Suppressor macrophage (primary cell): ENCODE measurements around the gene AIFM2.
A peak's percentile ranks its signal among the peaks of the same experiment; 100 is the strongest.
"Not testable (repeated sequence)": the region's sequence is repeated elsewhere in the genome, so short reads cannot be mapped to it uniquely, and the experiment has no call there.

Source experiments
- DNase-seq, 4 experiments: peaks; one replicate each; pipeline ENCODE4 v3.0.0-alpha.2; 2020 to 2022

The AIFM2 gene

DNA sequence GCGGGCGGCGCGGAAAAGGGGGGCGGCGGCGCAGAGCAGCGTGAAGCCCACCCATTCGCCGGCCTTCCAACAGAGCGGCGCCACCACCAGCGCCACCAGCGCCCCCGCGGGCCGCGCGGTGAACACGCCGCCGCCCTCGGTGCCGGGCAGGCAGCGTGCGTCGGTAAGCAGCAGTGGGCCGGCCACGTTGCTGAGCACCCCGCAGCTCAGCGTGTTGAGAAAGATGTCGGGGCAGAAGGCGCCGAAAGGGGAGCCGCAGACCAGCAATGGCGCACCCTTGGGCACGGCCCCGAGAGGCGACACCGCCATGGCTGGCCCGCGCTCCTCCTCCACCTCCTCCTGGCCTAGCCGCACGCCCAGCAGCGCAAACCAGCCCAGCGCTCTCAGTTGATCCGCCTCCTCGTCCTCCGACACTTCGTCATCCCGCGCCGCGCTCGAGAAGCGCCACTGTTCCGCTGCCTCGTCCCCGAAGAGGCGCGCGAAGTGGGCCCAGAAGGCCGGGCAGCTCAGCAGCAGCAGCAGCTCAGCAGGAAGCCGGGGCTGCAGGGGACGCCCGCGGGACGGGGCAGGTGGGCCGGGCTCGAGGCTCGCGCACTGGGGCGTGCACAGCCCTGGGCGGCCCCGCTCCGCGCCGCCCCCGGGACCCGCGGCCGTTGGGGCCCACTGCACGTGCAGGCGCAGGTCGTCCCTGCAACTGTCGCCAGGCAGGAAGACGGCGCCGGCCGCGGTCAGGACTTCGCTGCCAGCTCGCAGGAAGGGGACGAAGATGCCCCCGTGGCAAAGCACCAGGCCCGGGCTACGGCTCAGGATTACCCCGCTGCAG, 13.3 kb upstream of the AIFM2 start:
- DNase-seq = peak; percentile 73 to 90 (median 80)

DNA sequence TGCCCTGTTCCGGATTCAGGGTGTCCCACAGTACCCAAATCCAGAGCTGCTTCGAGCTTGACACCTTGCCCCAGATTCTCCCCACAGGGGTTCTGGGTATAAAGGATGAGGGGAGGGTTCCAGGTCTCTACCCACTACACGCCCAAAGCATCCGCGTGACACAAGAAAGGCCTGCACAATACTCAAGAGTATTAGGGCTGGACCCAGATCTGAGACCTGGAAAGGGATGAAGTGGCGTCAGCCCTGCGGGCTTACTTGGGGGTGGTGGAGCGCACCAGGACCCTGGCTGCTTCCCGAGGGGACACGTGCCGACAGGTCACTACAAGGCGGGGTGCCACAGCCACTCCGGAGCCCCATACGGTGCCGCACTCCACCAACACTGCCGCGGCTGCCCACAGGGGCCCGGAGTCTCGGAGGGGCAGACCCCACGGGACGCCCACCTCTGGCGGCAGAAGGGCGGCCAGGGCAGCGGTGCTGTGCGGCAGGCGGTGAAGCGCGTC, 12.6 kb upstream of the AIFM2 start:
- DNase-seq = no peak

DNA sequence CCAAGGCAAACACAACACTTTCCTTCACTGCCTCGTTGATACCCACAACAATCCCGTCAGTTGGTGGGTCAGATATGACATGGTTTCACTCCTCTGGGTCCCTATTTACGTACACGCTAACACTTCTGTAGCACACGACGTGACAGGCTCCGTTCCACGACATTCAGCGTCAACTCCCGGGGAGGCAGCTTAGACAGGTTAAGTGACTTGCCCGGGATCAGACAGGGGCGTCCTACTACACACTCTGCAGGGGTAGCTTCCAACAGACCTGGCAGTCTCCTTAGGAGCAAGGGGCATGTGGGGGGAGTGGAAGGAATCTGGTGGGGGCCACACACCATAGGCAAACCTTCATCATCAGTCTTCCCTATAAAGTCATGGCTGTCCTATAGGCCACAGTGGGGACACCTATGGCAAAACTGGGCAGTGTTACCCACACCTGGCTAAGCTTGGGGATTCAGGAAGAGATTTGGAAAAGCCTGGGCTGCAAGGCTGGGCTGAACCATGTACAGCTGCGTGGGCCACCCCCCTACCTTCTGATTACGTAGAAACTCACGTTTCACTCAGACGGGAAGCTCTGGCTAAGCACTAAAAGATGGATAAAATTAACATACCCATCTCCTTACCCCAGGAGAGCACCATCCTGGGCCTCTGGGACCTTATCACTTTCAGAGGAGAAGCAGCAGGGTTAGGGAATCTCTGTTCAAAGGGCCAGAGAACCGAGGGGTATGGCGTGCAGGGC, 11.9 kb upstream of the AIFM2 start:
- DNase-seq = no peak

DNA sequence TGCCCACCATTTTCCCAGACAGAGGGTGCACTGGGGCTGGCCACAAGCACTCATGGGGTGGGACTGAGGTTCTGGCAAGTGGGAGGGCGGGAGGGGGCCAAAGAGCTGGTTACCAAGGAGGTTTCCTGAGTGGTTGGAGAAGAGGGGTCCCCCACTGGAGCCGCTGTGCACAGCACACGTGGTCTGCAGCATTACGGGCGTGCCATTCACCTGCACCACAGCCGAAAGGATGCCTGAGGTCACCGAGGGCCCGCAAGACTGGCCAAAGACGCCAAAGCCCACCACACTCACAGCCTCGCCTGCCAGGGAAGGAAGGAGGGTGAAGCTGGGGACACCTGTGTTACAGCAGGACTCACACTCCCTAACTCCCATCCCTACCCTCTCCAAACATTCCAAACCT, 9.9 kb upstream of the AIFM2 start:
- no peak for DNase-seq

DNA sequence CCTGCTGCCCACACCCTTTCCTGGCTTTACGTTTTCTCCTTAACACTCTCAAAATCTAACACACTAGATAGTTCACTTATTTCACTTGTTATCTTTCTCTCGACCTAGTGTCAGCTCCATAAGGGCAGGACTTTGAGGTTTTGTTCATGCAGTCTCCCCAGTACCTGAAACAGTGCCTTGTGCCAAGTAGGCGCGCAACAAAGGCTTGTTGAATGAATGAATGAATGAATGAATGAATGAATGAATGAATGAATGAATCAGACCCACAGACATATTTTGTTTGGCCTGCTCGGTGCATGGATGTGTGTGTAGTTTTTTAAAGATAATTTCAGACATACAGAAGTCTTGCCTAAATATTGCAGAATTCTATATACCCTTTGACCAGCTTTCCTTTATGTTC, 7.7 kb upstream of the AIFM2 start:
- no peak for DNase-seq

DNA sequence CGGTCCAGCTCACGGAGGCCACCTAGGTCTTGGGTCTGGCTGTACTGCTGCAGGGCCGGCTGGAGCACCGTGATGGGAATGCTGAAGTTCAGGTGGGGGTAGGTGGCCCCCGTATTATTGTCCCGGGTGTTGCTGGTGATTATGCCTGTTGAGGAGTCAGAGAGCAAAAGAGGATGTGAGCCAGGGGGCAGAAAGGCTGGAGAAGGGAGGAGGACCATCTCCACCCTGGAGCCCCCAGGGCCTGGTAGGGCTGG, 7.3 kb upstream of the AIFM2 start:
- DNase-seq = no peak

DNA sequence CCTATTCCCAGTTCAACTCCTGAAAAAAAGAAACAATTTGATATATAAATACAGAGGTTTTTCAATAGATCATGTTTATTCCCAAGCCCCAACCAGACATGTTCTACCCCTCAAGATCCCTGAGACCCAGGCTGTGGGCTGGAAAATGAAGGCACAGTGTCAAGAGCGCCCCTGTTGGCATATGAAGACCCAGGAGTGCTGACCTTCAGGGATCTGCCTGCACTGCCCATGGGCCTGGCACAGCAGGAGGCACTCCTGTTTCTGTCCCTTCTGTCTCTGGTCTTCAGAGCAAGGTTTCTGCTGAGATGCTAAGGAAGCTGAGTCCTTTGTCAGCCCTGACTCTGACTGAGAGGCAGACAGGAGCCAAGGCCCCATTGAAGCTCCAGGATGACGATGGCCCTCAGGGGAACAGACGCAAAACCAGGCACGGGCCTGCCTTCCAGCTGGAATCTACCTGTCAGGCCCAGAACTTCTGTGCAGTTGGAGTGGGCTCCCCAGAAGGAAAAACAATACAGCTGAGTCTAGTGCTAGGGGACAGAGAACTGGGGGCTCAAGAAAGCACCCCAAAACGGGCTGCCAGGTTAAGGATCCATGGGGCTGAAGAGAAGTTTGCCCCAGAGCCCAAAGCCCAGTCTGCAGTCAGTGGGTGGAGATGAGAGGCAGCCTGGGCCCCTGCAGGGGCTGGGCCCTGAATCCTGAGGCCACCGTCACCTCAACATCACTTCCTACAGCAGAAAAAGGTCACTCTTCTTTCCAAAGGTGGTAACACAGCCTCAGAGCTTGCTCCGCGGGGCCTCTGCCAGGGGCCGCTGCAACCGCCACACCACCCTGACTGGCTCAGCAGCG, 6.7 kb upstream of the AIFM2 start:
- no peak for DNase-seq

DNA sequence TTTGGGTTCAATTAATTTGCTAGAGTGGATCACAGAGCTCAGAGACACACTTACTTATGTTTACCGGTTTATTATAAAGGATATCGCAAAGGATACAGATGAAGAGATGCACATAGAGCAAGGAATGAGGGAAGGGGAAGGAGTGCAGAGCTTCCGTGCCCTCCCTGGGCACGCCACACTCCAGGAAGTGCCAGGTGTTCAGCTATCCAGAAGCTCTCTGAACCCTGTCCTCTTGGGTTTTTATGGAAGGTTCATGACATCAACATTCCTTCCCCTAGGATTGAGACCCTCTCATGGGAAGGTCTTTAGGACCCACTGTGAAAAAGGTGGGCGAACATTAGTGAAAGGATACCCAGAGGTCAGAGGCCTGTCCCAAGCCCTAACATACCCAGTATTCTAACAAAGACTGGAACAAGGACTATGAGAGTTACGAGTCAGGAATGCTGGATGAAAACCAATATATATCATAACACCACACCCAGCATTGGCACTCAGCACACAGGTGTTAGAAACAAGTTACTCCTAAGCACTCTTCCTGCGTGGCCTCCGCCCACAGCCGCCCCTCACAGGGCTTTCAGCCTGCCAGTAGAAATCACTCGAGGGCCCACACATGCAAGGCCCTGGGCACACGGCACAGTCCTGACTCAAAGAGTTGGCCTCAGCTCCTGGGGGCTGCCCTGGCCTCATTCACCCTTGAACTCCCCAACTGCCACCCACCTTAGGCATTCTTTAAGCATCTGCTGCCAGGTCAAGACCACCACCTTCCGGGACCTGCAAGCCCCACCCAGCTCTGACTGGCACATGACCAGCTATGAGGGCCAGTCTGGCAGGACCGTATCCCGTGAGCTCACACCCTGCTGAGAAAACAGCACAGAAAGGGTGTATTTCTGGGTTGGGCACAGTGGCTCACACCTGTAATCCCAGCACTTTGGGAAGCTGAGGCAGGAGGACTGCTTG, 5.6 kb upstream of the AIFM2 start:
- no peak for DNase-seq

DNA sequence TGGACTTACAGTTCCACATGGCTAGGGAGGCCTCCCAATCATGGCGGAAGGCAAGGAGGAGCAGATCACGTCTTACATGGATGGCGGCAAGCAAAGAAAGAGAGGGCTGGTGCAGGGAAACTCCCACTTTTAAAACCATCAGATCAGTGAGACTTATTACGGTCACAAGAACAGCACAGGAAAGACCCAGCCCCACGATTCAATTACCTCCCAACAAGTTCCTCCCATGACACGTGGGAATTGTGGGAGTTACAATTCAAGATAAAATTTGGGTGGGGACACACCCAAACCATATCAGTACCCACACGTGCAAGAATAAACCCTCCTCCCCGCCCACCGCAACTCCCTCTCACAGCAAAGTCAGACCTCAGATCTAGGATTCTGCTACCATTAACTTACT, 4.5 kb upstream of the AIFM2 start:
- no peak for DNase-seq

DNA sequence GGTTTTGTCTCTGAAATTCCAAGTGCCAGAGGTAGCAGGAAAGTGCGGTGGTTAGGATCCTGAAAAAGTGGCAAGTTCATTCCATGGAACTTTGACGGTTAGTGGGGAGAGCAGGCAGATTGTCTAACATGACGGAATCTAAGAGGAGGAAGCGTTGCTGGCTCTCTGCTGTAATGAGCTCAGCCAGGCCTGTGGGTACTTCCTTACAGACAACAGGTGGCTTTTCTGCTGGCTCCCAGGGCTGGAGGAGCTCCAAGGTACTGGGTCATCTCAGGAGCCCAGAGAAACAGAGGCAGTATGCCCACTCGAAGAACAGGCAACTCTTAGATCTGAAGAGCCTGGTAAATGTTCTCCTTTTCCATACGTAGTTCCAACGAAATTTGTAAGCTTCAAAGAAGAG, 3.1 kb upstream of the AIFM2 start:
- DNase-seq = peak in 1 of 4 experiments; percentile 8

DNA sequence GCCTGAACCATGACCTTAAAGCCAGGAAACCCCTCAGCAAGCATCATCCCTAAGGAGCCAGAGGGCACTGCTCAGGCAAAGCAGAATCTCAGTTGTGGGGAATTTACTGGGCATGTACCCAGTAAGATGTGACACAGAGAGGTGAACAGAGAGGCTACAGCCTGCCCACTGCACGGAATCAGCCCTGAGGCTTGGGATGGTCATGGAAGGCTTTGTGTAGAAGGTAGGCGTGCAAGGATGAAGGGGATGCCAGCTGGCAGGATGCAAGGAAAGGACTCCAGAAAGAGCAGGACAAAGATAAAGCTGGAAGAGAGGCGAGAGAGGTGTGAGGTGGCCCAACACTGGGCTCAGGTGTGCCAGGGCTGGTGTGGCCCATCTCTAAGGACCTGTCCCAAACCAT, 2.4 kb upstream of the AIFM2 start:
- no peak for DNase-seq

DNA sequence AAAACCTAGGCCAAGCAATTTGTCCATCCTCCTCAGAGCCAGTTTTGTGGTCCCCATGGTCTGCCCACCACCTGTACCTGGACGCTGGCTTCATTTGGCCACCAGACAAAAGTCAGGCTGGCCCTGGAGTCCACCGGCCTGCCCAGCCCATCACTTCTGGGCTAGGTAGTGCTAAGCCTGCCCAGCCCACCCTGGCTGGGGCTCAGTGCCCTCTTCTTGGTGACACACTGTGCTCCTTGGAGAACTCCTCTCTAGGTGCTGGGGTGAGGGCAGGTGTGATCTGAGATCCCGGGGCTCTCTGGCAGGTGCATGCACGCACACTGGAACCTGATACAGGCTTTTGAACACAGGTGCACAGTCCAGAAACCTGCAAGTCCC, 1.1 kb downstream of the AIFM2 start:
- DNase-seq = no peak

DNA sequence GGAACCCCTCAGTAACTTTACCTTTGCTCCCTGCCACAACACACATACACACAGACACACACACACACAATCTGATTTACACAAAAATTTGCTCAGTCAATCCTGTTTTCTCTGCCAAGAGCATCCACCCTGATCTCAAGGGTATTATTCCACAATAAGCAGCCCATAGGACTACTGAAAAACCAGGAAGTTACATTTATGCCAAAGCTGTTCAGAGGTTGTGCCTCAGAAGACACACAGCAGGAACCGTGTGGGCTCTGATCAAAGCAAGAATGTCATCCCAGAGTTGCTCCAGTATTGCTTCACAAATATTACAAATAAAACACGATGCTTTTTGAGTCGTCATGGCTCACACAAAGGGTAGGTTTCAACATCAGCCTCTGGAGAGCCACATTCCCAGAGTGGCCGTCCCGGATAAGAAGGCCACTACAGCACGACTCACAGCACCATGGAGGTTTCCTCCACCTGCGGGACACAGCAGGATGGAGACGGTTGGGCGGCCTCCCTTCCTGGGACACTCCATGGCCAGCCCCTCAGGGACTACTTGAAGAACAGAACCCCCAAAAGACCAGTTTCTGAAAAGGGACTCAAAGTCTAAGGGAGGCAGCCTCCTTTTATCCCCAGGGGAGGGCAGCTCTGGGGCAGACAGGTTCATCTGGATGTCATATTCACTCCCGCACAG, 1.6 kb downstream of the AIFM2 start:
- peak; percentile 72 to 89 (median 78) for DNase-seq

DNA sequence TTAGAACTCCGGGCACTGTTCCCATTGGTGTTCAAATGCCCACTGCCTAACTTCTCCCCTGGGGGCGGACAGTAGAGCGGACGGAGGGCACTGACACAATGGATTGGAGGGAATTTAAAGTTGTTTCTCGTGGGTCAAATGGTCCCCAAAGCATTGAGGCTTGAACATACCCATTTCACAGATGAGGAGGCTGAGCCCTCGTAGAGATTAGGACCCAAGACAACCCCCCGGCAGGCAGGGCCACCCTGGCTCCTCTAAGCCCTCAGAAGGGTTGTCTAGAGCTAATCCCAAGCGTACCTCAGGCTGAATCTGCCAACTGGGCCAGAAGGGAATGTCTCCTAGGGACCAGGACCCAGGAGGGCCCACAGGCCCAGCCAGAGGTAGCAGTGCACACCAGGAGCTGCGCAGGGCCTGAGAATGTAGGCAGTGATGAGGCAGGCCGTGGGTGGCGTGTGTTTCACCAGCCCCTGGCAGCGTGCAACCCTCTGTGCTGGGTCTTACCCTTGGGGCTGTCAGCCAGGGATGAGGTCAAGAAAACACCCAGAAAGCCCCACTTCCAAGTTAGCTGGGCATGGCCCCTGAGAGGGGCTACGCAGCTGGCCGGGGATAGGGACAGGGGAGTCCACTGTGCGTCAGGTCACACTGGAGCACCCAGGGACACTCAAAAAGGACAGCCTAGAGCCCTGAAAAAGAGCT, 5.8 kb downstream of the AIFM2 start:
- no peak for DNase-seq

DNA sequence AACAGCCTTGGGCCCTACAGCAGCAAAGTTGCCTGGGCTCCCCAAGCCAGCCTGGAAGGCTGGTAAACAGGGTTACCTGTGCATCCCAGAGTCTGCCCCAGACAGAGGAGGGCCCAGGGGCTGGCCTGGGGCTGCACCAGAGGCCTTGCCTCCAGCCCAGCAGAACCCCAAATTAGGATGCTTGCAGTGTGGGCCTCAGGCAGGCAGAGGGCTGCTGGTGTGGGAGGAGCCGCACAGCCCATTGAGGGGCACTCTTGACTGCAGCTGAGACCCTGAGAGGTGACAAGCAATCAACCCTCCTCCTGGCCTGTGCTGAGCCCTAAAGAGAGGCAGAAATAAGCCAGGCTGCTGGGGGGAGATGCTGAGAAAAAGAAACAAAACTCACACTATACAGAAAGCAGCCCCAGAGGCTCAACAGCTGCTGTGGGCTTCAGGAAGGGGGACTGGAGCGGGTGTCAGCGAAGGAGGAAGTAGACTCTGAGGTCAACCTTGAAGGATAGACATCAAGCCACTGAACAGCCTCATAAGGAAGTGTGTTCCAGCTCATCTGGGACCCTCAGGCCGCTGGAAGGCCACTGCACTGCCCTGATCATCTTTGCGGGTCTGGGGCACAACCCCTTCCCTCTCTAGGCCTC, 6.6 kb downstream of the AIFM2 start:
- peak in 1 of 4 experiments; percentile 20 for DNase-seq

DNA sequence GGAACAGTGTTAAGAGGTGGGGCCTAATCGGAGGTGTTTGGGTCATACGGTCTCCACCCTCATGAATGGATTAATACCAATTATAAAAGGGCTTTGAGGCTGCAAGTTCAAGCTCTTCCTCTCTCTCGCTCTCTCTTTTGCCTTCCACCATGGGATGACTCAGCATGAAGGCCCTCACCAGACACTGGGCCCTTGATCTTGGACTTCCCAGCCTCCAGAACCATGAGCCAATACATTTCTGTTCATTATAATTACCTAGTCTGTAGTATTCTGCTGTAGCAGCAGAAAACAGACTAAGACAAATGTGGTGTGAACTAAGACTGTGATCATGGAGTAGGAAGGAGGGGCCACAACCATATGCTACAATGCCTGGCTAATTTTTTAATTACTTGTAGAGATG, 7.7 kb downstream of the AIFM2 start:
- DNase-seq = no peak

DNA sequence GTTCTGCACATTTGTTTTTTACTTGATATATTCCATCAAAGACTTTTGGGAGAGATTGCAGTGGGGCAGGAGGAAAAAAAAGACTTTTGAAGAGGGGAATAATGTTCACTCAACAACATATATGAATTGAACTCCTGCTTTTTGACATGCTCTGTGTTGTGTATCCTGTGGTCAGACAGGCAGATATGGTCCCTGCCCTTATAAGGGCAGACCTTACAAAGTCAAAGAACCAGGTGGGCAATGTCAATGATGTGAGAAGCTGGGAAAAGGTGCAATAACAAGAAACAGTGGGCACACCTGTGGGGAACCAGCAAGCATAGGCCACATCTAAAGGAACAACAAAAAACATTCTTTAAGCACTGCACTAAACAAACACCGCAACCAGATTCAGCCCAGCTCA, 8.2 kb downstream of the AIFM2 start:
- DNase-seq = no peak

DNA sequence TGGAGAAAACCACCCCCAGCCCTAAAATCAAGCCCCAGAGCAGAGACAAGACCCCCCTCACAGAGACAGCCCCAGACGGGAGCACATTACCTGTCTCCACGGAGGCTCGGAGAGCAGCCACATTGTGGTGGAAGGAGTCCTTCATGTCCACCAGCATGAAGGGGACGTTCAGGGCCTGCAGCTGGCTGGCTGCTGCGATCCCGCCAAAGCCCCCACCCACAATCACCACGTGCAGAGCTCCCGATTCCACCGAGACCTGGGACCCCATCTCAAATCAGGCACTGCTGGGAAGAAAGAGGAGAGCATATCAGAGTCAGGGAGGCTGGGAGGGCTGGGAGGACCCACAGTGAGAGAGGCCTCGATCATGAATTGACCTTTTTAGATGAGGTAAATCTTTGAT, 8.8 kb downstream of the AIFM2 start:
- DNase-seq = no peak

DNA sequence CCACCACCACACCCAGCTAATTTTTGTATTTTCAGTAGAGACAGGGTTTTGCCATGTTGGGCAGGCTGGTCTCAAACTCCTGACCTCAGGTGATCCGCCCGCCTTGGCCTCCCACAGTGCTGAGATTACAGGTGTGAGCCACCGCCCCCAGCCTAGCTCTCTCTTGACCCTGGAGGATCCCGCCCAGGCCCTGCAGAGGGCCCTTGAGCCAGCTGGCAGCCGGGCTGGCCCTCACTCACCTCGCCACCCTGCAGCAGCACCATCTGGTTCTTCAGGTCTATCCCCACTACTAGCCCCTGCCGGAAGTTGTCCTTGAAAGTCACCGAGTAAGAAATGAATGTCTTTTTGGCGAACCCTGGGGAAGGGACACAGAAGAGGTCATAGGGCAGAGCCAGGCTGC, 9.5 kb downstream of the AIFM2 start:
- not testable (repeated sequence) for DNase-seq

DNA sequence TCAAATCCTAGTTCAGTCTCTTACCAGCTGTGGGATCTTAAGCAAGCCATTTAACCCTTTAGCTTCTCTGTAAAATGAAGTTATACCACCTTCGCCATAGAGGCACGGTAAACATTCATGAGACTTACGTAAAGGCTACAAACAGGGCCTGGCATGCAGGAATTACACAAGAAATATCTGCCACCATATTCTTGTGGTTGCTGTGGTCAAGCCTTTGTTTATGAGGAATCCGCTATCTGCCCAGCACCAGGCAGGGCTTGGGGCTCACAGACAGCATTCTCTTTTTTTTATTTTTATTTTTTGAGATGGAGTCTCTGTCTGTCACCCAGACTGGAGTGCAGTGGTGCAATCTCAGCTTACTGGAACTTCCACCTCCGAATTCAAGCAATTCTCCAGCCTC, 9.9 kb downstream of the AIFM2 start:
- DNase-seq = no peak
